GM18867 (cell line): ENCODE data around the gene ADAP2.
"Not testable (repeated sequence)": the region's sequence is repeated elsewhere in the genome, so short reads cannot be mapped to it uniquely, and the experiment has no call there.

Experiments used
- ATAC-seq: cut with Tn5 transposase; IDR thresholded peaks from one replicate; pipeline ENCODE4 v1.9.1; 2021; ENCODE audit warnings: mild to moderate bottlenecking, moderate library complexity; ENCODE audit not compliant: unreplicated experiment

ADAP2 gene, protein sequence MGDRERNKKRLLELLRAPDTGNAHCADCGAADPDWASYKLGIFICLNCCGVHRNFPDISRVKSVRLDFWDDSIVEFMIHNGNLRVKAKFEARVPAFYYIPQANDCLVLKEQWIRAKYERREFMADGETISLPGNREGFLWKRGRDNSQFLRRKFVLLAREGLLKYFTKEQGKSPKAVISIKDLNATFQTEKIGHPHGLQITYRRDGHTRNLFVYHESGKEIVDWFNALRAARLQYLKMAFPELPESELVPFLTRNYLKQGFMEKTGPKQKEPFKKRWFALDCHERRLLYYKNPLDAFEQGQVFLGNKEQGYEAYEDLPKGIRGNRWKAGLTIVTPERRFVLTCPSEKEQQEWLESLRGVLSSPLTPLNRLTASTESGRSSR

DNA sequence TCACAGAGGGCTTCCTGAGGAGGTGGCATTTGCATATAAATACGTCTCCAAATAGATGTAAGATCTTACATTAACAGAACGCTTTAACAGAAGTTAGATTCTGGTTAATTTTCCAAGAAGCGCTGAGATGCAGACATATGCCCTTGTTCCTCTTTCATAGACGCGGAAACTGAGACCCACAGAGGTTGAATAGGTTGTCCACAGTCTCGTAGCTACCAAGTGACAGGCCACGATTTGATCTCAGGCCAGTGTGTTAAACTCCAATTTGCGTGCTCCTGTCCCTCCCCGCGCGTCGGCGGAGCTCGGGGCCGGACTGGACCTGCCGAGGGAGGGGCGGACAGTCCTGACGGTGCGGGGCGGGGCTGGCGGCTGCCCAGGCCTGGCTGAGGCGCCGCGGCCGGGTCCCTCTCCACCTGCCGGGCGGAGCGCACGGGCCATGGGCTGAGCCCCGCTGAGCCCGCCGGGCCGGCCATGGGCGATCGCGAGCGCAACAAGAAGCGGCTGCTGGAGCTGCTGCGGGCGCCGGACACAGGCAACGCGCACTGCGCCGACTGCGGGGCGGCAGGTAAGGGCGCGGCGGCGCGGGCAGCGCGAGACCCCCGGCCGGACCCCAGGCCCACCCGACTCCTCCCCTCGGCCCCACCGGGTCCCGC, at the start of gene ADAP2:
TSS of gene ADAP2 (plus strand) at position 402 of the 653 bp plus-strand sequence. CDS start at position 472, 70 bp downstream.
- ATAC-seq: peak; percentile 42

- no peak for ATAC-seq
Observed at GRCh38 chr17:30886187-30886586, 35.6 kb upstream of the ADAP2 start.

DNA sequence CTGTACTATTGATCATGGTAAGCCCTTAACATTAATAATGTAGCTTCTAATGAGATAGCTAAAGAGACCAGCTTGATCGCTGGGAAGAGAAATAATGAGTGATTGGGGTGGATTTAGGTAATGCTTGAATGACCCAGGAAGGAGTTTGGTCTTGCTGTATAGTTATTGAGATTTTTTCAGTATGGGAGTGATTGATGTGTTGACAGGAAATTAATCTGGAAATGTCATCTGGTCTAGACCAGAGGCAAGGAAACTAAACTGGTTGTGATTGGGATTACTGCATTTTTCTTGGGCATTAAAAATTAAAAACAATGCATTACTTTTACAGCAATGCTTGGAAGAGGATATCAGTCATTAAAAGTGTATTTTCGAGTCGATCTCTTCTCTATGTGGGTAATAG, 27.5 kb upstream of the ADAP2 start:
- no peak for ATAC-seq

DNA sequence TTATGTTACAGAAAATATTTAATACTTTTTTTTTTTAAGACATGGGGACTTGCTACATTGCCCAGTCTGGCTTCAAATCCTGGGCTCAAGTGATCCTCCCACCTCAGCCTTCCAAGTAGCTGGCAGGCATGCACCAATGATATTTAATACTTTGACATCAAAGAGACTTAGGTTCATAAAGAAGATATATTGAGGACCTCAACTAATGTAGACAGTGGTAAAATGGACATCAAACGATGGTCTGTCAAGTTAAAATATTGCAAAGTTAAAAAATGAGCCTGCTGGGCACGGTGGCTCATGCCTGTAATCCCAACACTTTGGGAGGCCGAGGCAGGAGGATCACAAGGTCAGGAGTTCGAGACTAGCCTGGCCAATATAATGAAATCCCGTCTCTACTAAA, 24.4 kb upstream of the ADAP2 start:
- ATAC-seq: no peak

DNA sequence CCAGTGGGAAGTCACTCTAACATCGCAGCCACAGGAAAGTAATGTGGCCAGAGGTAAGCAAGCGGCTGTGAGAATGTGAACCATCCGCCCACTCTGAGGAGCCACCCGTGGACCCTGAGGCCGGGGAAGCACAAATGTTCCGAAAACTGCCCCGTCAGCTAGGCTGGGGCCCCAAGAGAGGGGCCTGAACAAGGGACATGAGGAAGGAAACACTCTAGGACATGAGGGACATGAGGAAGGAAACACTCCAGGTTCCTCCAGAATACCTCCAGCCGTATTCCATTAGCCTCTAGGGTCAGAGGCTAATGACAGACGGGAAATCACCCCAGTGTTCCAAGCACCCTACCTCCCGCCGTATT, 16.0 kb upstream of the ADAP2 start:
- ATAC-seq: peak; percentile 25

DNA sequence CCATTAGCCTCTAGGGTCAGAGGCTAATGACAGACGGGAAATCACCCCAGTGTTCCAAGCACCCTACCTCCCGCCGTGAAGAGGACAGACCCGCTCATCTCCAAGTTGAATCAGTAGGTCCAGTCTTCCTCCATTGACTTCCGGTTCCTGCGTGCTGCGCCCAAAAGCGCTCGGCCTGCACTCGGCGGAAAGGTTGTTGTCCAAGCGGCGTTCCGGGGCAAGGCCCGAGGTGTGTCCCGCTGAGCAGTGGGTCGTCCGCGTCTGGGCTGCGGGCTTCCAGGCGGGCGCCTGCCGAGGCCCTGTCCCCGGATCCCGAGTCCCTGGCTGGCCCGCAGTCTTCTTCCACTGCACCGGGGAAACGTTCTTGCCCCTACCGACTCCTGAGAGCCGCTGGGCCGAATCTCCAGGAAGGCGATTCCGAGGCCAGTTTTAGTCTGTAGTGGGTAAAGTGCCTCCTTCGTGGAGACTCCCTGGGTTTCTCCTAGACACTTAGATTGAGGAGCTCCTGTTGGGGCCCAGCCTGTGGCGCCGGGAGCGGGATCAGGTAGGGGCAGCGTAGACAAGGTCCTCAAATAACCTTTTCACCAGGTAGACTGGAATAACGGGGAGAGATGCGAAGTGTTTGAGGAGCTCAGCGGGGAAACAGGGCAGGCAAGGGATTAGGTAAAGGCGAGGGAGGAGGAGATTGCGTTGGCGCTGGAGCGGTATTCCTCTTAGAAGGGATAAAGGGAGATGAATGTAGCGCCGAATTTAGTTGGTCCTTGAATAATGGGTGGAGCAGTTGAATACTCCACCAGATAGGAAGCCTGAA, 15.4 kb upstream of the ADAP2 start, which contains the start of gene TEFM:
TSS of gene TEFM (minus strand) at position 138 of the 811 bp plus-strand sequence. CDS start at position 98, 40 bp downstream.
- peak; percentile 80 for ATAC-seq

GRCh38 chr17:30908717-30909420, 12.9 kb upstream of the ADAP2 start:
- ATAC-seq: no peak

DNA sequence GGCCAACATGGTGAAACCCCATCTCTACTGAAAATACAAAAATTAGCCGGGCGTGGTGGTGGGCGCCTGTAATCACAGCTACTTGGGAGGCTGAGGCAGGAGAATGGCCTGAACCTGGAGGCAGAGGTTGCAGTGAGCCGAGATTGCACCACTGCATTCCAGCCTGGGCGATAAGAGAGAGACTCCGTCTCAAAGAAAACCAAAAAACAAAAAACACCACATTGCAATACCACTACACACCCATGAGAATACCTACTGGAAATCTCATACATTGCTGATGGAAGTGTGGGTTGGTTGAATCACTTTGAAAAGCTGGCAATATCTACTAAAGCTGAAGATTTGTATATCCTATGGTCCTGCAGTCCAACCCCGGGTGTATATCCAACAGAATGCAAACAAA, 11.6 kb upstream of the ADAP2 start:
- ATAC-seq: not testable (repeated sequence)

GRCh38 chr17:30913955-30914354, 7.8 kb upstream of the ADAP2 start:
- ATAC-seq: no peak

DNA sequence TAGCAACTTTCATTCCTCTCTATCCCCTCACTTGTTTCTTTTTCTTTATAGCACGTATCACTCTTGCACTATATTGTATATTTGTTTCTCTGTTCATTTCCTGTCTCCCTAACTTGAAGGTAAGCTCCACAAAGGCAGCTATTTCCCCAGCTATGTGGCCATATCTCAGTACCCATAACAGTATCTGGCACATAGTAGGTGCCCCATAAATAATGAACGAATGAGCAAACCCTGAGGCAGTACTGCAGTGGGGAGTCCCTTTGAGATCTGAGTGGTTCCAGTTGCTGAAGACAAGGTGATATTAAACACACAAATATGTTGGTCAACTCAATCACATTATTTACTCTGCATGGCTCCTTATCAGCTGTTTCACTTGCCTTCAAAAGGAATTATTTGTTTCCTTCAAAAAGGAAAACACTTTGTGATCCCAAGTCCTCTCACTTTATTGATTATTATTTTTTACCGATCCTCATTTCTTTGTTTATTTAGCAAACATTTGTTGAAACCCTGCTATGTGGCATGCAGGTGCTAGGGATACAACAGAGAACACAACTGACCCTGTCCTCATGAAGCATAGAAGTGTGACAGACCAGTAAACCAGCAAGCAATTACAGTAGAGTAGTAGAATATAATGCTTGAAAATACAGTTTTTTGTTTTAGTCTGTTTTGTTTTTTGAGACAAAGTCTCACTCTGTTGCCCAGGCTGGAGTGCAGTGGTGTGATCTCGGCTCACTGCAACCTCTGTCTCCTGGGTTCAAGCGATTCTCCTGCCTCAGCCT, 5.7 kb upstream of the ADAP2 start:
- no peak for ATAC-seq

DNA sequence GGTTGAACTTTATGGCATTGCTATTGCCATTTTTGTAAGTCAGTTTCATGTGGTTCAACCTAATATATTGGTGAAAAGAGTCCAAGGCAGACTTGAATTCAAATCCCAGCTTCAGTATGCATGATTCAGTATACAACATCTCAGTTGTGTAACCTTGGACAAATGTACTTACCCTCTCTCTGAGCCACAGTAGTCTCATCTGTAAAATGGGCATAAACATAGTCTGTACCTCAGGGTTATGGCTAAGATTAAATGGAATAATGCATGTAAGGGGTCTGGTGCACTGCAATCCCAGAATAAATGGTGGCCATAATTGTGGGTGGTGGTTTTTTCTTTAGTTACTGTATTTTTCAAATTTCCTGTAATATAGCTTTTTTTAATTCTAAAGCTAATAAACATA, 4.7 kb upstream of the ADAP2 start:
- ATAC-seq: no peak

- no peak for ATAC-seq
Observed at GRCh38 chr17:30920282-30920681, 1.5 kb upstream of the ADAP2 start.

DNA sequence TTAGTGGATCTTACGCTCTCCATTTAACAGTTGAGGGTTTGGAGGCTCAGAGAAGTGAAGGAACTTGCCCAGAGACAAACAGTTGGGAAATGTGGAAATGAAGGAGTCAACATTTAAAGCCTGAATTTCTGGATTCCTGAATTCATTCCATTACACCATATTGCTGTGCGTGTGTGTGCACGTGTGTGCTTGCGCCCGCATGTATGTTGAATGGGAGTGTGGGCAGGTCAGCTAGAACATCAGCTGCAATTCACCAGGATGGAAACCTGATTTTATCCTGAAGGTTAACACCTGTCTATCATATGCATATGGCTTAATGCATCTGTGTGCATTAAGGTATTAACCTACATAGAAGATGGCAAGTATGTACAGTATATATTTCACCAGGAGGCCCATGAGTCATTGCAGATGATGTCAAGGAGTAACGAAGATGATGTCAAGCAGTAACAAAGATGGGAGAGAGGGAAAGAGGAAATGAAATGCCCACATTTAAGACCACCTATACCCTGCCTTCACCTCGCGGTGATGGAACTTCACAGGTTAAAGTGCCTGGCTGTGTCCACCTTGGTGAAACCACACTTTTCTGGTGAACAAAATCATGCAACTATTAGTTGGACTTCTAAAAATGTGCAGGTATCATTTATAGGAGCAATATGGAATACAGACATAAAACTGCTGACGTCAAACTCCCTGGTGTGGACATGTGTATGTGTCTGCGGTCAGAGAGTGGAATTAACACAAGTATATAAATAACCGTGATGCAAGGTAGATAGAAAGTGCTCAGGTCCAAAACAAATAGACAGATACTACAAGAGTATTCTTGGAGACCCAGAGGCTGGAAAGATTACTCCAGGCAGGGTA, 832 bp upstream of the ADAP2 start:
- ATAC-seq: no peak

GRCh38 chr17:30922235-30923030, 688 bp downstream of the ADAP2 start:
- peak; percentile 20 for ATAC-seq

DNA sequence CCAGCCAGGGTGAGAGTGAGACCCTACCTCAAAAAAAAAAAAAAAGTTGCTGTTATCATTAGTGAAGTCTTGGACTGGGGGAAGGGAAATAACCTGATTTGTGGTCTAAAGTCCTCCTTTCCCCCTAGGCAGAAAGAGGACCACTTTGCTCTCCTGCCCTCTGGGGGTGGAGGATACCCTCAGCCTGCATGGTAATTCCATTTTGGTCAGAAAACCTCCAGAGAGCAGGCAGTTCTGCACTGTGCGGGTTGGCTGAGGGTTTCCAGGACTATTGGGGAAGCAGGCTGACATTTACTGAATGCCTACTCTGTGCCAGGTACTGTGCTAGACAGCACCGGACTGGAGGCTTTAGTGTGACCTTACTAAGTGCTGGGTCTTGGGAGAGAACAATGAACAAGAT, 2.6 kb downstream of the ADAP2 start:
- no peak for ATAC-seq

- no peak for ATAC-seq
Observed at GRCh38 chr17:30926516-30926915, 4.8 kb downstream of the ADAP2 start.

DNA sequence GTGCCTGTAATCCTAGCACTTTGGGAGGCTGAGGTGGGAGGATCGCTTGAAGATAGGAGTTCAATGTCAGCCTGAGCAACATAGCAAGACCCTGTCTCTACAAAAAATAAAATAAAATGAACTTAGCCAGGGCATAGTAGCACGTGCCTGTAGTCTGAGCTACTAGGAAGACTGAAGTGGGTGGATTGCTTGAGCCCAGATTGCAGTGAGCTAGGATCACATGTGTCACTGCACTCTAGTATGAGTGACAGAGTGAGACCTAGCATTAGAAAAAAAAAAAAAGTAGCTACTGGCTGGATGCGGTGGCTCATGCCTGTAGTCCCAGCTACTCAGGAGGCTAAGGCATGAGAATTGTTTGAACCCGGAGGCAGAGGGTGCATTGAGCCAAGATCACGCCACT, 6.0 kb downstream of the ADAP2 start:
- ATAC-seq: no peak

DNA sequence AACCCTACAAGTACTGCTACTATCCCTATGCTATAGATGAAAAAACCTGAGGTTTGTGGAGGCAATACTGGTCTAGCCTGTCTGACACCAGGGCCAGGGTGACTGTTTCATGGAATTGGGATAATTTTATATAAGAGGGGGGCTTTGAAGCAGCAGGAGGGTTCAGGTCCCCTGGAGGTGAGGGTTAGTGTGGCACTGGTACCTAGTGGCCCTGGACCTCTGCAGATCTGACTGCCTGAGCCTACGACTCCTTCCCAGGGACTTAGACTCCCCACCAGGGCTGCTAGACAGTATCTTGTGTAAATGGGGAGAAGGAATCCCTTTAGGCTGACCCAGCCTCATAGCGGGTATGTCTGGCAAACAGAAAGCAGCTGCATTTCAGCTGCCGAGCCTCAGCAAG, 6.8 kb downstream of the ADAP2 start:
- ATAC-seq: no peak
